Pancreas (tissue), 10 donors: ENCODE measurements around the gene MAP10. TPM values are rescaled to one million over a fixed set of nuclear protein-coding genes. Genes with fewer than 3 reads are reported as not detected.
A peak's percentile ranks its signal among the peaks of the same experiment; 100 is the strongest.

ENCODE experiments used
- ATAC-seq, 4 donors: fragments of 200-7000 bp; cut with Tn5 transposase; one replicate each; pipeline versions ENCODE4 v1.8.0 to v1.9.1; 2020; ENCODE audit warnings: mild to moderate bottlenecking in 4 of 4, moderate library complexity in 4 of 4
- DNase-seq, 6 donors: peaks; one replicate each; pipeline ENCODE4 v3.0.0-alpha.2; 2020
- FAIRE-seq: peaks from 2 replicates; lab custom pipeline; 2012; peaks lifted over from hg19 to GRCh38; lab: Jason Lieb, UNC
- H3K27ac ChIP-seq, 4 donors: fragments of 200-600 bp; sonication (generic); 1 replicate in 3 of 4; 2 replicates in 1 of 4; pipeline versions ENCODE4 v1.5.0 to v1.8.0; 2020
- H3K27me3 ChIP-seq, 4 donors: fragments of 200-600 bp; one replicate each; pipeline ENCODE4 v1.8.0; 2021
- H3K36me3 ChIP-seq, 3 donors: fragments of 200-600 bp; sonication (generic) in 1 of 3; one replicate each; pipeline versions ENCODE4 v1.5.0 to v1.8.0; 2020 to 2021
- H3K4me1 ChIP-seq, 3 donors: fragments of 200-600 bp; one replicate each; pipeline ENCODE4 v1.8.0; 2021
- H3K4me3 ChIP-seq, 4 donors: fragments of 200-600 bp; sonication (generic) in 2 of 4; one replicate each; pipeline versions ENCODE4 v1.5.0 to v1.8.0; 2020 to 2021
- H3K9me3 ChIP-seq, 4 donors: fragments of 200-600 bp; one replicate each; pipeline ENCODE4 v1.8.0; 2021
- WGBS, 2 donors: extraction: QIAGEN DNeasy Blood & Tissue Kit; methylation state at CpG; one replicate each; pipeline ENCODE4 v1.1.7; 2013; 5-methylcytosine and 5-hydroxymethylcytosine counted together
- intact Hi-C, 3 donors: fragments of 100-400 bp; cut with DNase I; formaldehyde crosslinking; loops; one replicate each; pipeline versions ENCODE4 v1.11.1 to v1.14.2; 2022
- polyA plus RNA-seq, 2 donors: library from polyadenylated mRNA; stranded (reverse); fragments of 200-250 nt; gene quantifications; one replicate each; pipeline ENCODE4 v1.2.3, GENCODE V29; 2013
- total RNA-seq, 6 donors: library from RNA; stranded (reverse); fragmentation: NEBNext Ultra II Directional in 4 of 6; extraction: Animal tissue kit (Norgen Biotek cat#: 25700) in 4 of 6; gene quantifications; one replicate each; pipeline versions ENCODE4 v1.2.1 to v1.2.4, GENCODE V29; 2021 to 2023
- TF ChIP-seq, protein P1 (sequence below), 4 donors: fragments of 200-600 bp; sonication (generic) in 3 of 4; IDR thresholded peaks; one replicate each; pipeline versions ENCODE4 v1.5.0 to v1.8.0; 2021; ENCODE audit warnings: antibody characterized with exemption in 4 of 4
- donor health status: healthy with polysubstance abuse.
- donor health status: DM: no; HTN: no; CAD: no; lungs with moderate emphysema.
- donor health status: DM: no; HTN: no; CAD: no.
- donor health status: control.
- donor health status: control.
- donor health status: Bipolar disorder and iron deficiency.
- donor health status: DM: yes; HTN: yes; CAD: no.
- donor health status: DM: no; HTN: no; CAD: no.
- donor health status: DM: no; HTN: no; CAD: no.
- donor health status: DM: yes; HTN: yes; CAD: no.

Gene MAP10
- total and polyA plus RNA-seq, 8 donors, result 0.99 to 2.1 (median 1.9) TPM

DNA sequence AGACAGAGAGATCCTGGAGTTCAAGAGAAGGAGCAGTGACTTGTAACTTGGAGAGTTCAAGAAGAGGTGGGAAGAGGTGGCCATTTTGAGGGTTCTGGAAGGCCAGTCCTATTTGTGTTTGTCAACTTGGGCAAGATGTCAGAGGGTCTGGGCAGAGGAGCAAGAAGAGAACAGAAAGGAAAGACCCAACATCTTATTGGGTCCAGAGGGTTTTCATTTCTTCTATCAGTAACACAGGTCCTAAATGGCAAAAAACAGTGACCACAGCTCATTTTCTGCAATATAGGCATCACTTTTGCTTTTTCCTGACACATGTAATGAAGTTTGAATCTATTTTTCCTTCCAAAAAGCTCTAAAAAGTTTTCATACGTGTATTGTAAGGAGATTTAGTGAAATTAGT lies 38.3 kb upstream of the MAP10 start:
- intact Hi-C loops, result no loop called here
- WGBS, 2 donors, result 54 to 68% methylated on average over 1 of the region's 1 CpG
- H3K9me3 ChIP-seq, result no peaks in the 10 kb centered on the region
- peaks cover 7 to 11% (median 11%) of the 10 kb centered on the region in 3 donors for H3K4me1 ChIP-seq
- H3K27me3 ChIP-seq, result no peaks in the 10 kb centered on the region
- H3K27ac ChIP-seq, result peak overlapping the region in 2 of 4 donors; percentile 19 to 22
- TF ChIP-seq, protein P1, sequence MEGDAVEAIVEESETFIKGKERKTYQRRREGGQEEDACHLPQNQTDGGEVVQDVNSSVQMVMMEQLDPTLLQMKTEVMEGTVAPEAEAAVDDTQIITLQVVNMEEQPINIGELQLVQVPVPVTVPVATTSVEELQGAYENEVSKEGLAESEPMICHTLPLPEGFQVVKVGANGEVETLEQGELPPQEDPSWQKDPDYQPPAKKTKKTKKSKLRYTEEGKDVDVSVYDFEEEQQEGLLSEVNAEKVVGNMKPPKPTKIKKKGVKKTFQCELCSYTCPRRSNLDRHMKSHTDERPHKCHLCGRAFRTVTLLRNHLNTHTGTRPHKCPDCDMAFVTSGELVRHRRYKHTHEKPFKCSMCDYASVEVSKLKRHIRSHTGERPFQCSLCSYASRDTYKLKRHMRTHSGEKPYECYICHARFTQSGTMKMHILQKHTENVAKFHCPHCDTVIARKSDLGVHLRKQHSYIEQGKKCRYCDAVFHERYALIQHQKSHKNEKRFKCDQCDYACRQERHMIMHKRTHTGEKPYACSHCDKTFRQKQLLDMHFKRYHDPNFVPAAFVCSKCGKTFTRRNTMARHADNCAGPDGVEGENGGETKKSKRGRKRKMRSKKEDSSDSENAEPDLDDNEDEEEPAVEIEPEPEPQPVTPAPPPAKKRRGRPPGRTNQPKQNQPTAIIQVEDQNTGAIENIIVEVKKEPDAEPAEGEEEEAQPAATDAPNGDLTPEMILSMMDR (IDR thresholded peaks at IDR 0.05), result no peak
- no peak overlapping the region for H3K4me3 ChIP-seq
- H3K36me3 ChIP-seq, result no peaks in the 10 kb centered on the region
- ATAC-seq, result no peak
- DNase-seq, result no peak
- no peak for FAIRE-seq

DNA sequence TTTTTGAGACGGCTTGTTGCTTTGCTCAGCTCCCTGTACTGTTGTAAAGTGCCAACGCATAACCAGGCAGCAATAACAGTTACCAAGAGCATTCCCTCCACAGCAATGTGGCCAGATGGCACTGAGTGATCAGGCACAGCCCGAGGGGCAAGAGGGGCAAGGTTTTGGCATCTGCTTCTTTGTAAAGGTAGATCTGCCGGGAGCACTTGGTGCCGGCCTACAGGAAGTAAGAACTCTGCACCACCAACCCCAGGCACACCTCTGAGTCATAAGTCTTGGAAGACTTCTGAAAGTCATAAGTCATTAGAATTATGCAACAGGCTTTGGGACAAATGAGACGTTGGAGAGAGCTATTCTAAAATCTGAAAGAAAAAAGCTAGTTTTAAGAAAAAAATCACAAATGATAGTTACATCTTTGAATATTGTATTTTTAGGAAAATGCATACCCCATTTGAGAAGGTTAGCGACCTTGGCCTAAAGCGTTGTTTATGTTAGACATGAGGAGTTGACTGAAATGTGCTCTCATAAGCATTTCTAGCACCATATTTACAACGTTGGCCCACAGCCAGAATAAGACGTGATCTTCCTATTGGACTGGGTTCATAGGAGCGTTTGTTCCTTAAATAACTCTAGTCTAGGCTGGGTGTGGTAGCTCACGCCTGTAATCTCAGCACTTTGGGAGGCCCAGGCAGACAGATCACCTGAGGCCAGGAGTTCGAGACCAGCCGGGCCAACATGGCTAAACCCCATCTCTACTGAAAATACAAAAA lies 37.7 kb upstream of the MAP10 start:
- intact Hi-C loops, result no loop called here
- Histone ChIP-seq H3K27ac (peak overlapping the region in 2 of 4 donors; percentile 19 to 22), H3K4me1 (peaks cover 7 to 11% (median 11%) of the 10 kb centered on the region in 3 donors), H3K27me3 (no peaks in the 10 kb centered on the region), H3K9me3 (no peaks in the 10 kb centered on the region), H3K4me3 (no peak overlapping the region), H3K36me3 (no peaks in the 10 kb centered on the region)
- FAIRE-seq, result no peak
- TF ChIP-seq, protein P1 (IDR thresholded peaks at IDR 0.05), result no peak
- ATAC-seq, result peak; percentile 49 to 73 (median 52)
- 73 to 77% methylated on average over 14 of the region's 14 CpGs for WGBS, 2 donors
- DNase-seq, result peak in 1 of 6 donors; percentile 24

DNA sequence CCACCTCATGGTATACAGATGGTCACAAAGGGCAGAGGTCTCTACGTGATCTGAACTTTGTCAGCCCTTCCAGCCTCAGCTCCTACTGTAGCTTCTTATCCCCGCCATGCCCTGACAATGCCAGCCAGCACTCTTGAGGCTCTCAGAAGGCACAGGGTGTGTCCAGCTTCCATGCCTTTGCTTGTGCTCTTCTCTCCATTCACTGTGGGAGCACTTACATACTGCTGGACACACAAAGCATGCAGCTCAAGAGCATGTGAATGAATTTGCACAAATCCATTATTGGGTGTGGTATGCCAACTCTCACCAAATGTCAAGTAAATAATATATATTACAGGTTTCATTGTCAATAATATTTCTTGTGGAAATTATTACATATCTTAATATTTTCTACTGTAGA lies 36.4 kb upstream of the MAP10 start:
- Histone ChIP-seq H3K9me3 (no peaks in the 10 kb centered on the region), H3K27ac (no peak overlapping the region), H3K4me3 (no peak overlapping the region), H3K36me3 (no peaks in the 10 kb centered on the region), H3K27me3 (no peaks in the 10 kb centered on the region), H3K4me1 (peaks cover 7 to 11% (median 9%) of the 10 kb centered on the region in 3 donors)
- TF ChIP-seq, protein P1 (IDR thresholded peaks at IDR 0.05), result no peak
- ATAC-seq (no peak), DNase-seq (no peak), FAIRE-seq (no peak)
- 79 to 89% methylated on average over 2 of the region's 2 CpGs for WGBS, 2 donors
- intact Hi-C loops, result no loop called here

DNA sequence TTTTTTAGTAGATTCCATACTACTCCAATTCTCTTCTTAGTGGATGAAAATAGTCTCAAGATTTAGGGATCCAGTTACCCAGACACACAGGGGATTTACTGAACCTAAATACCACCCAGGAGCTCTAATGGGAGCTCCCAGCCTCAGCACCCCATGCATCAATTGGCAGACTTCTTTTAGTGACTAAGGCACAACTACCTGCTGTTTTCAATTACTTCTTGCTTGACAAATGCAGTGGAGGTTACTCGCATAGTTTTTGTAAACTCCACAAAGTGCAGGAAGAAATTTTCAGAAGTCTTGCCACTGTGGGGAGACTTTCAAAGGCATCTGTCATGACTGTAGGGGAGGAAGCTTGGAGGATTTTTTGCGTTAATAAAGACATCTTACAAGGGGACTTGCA lies 35.5 kb upstream of the MAP10 start:
- intact Hi-C loops, result no loop called here
- no peaks in the 10 kb centered on the region for H3K36me3 ChIP-seq
- H3K27me3 ChIP-seq, result no peaks in the 10 kb centered on the region
- ATAC-seq (no peak), DNase-seq (no peak), FAIRE-seq (no peak)
- TF ChIP-seq, protein P1 (IDR thresholded peaks at IDR 0.05), result no peak
- H3K4me1 ChIP-seq, result peaks cover 0 to 11% (median 7%) of the 10 kb centered on the region in 3 donors
- no peak overlapping the region for H3K4me3 ChIP-seq
- no peaks in the 10 kb centered on the region for H3K9me3 ChIP-seq
- no peak overlapping the region for H3K27ac ChIP-seq
- WGBS, 2 donors, result 83 to 90% methylated on average over 2 of the region's 2 CpGs

DNA sequence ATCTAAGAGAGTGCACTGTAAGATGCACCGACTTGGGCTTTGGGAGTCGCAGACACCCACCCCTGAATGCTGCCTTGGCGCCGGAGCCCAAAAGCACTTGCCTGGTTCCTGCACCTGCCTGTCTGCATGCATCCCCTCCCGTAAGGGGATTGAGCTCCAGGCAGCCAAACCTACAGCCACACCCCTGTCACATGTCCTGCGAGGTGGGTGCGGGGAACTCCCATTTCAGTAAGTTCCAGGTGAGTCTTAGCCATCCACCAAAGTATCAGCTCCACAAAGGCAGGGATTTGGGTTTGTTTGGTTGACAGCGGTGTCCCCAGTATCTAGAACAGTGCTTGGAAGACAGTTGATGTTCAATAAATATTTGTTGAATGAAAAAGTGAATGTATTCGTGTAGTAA lies 31.5 kb upstream of the MAP10 start:
- WGBS, 2 donors, result 81 to 92% methylated on average over 9 of the region's 9 CpGs
- intact Hi-C loops, result no loop called here
- ATAC-seq, result no peak
- Histone ChIP-seq H3K9me3 (no peaks in the 10 kb centered on the region), H3K27me3 (no peaks in the 10 kb centered on the region), H3K27ac (no peak overlapping the region), H3K36me3 (no peaks in the 10 kb centered on the region), H3K4me3 (no peak overlapping the region), H3K4me1 (no peaks in the 10 kb centered on the region)
- TF ChIP-seq, protein P1 (IDR thresholded peaks at IDR 0.05), result no peak
- peak in 1 of 6 donors; percentile 34 for DNase-seq
- no peak for FAIRE-seq
